Erythroblast (primary cell): ENCODE data around the gene STMND1.

ENCODE experiments used
- GATA1 ChIP-seq: IDR thresholded peaks from 2 replicates; pipeline ENCODE4 v1.6.1; 2011; ENCODE audit warnings: low read depth, mild to moderate bottlenecking, control low read depth, low read length, moderate library complexity
- POLR2A ChIP-seq: IDR thresholded peaks from 2 replicates; pipeline ENCODE4 v1.6.1; 2011; ENCODE audit warnings: mild to moderate bottlenecking, low read length

GRCh38 chr6:17156112-17156921 is 54.5 kb downstream of the STMND1 start:
- TF ChIP-seq POLR2A = no peak
- TF ChIP-seq GATA1 = no peak
